NCI-H1417 treated with DMSO at 0.1 percent for 48 hours (cell line): ENCODE results near the gene MBD3.

Source experiments
- DNase-seq: peaks from one replicate; lab custom pipeline; 2025; lab: John Stamatoyannopoulos, UW

Gene MBD3

GRCh38 chr19:1598777-1599459 is 6.3 kb upstream of the MBD3 start:
- no peak for DNase-seq

GRCh38 chr19:1593501-1593772 is 772 bp upstream of the MBD3 start:
- no peak for DNase-seq

GRCh38 chr19:1592024-1592754 is 476 bp downstream of the MBD3 start:
- DNase-seq: peak; percentile 42

GRCh38 chr19:1591421-1592023 is 1.1 kb downstream of the MBD3 start:
- peak; percentile 2 for DNase-seq

GRCh38 chr19:1590641-1591397 is 1.8 kb downstream of the MBD3 start:
- DNase-seq: no peak

GRCh38 chr19:1587872-1588271 is 4.8 kb downstream of the MBD3 start:
- DNase-seq: no peak

GRCh38 chr19:1585243-1585580 is 7.5 kb downstream of the MBD3 start:
- no peak for DNase-seq

GRCh38 chr19:1584500-1585242 is 8.0 kb downstream of the MBD3 start:
- DNase-seq: no peak

- DNase-seq: peak; percentile 49
Observed at GRCh38 chr19:1582201-1582600, 10.5 kb downstream of the MBD3 start.

GRCh38 chr19:1580957-1581356 is 11.7 kb downstream of the MBD3 start:
- no peak for DNase-seq

GRCh38 chr19:1580382-1580781 is 12.3 kb downstream of the MBD3 start:
- DNase-seq: no peak

- DNase-seq: no peak
Observed at GRCh38 chr19:1579222-1579621, 13.4 kb downstream of the MBD3 start.

GRCh38 chr19:1577929-1578618 is 14.6 kb downstream of the MBD3 start:
- DNase-seq: no peak

GRCh38 chr19:1577090-1577928 is 15.4 kb downstream of the MBD3 start:
- DNase-seq: peak; percentile 11

GRCh38 chr19:1576242-1577089 is 16.2 kb downstream of the MBD3 start:
- no peak for DNase-seq

- no peak for DNase-seq
Observed at GRCh38 chr19:1575323-1576241, 17.1 kb downstream of the MBD3 start.

GRCh38 chr19:1574354-1575136 is 18.1 kb downstream of the MBD3 start:
- no peak for DNase-seq

- DNase-seq: no peak
Observed at GRCh38 chr19:1572795-1573194, 19.9 kb downstream of the MBD3 start.
